H9 (cell line): ENCODE data around the gene TPBGL. TPM values are rescaled to one million over a fixed set of nuclear protein-coding genes. Genes with fewer than 3 reads are reported as not detected.

Experiments used
- DNase-seq: peaks from one replicate; pipeline ENCODE4 v3.0.0-alpha.2; 2017
- H2AFZ ChIP-seq: one replicate; pipeline ENCODE4 v1.6.1; 2013; ENCODE audit warnings: mild to moderate bottlenecking, low read length, control low read depth, moderate library complexity
- H2AK5ac ChIP-seq: 2 replicates; pipeline ENCODE4 v1.6.1; 2013; ENCODE audit warnings: low read length, control low read depth, mixed read lengths; ENCODE audit not compliant: insufficient read length
- H2BK120ac ChIP-seq: one replicate; pipeline ENCODE4 v1.6.1; 2013; ENCODE audit warnings: low read depth, mild to moderate bottlenecking, low read length, control low read depth, inconsistent platforms; ENCODE audit not compliant: poor library complexity, severe bottlenecking
- H2BK12ac ChIP-seq: 2 replicates; pipeline ENCODE4 v1.6.1; 2013; ENCODE audit warnings: low read length, control low read depth, mixed read lengths, low read depth; ENCODE audit not compliant: insufficient read length
- H2BK15ac ChIP-seq: 2 replicates; pipeline ENCODE4 v1.6.1; 2013; ENCODE audit warnings: low read depth, low read length, control low read depth
- H2BK20ac ChIP-seq: one replicate; pipeline ENCODE4 v1.6.1; 2013; ENCODE audit warnings: low read depth, mild to moderate bottlenecking, low read length, control low read depth, inconsistent platforms; ENCODE audit not compliant: poor library complexity, severe bottlenecking
- H2BK5ac ChIP-seq: 2 replicates; pipeline ENCODE4 v1.6.1; 2013; ENCODE audit warnings: low read length, control low read depth, mixed read lengths; ENCODE audit not compliant: insufficient read length
- H3K14ac ChIP-seq: 2 replicates; pipeline ENCODE4 v1.6.1; 2013; ENCODE audit warnings: low read length, control low read depth; ENCODE audit not compliant: insufficient read depth
- H3K18ac ChIP-seq: 2 replicates; pipeline ENCODE4 v1.6.1; 2013; ENCODE audit warnings: low read depth, mild to moderate bottlenecking, mixed read lengths, low read length, control low read depth; ENCODE audit not compliant: insufficient read length
- H3K23ac ChIP-seq: 2 replicates; pipeline ENCODE4 v1.6.1; 2013; ENCODE audit warnings: low read length, control low read depth, mixed read lengths, low read depth; ENCODE audit not compliant: insufficient read length
- H3K23me2 ChIP-seq: 2 replicates; pipeline ENCODE4 v1.6.1; 2013; ENCODE audit warnings: low read depth, mild to moderate bottlenecking, mixed read lengths, low read length, control low read depth; ENCODE audit not compliant: insufficient read length, poor library complexity, severe bottlenecking
- H3K27ac ChIP-seq: 2 replicates; pipeline ENCODE4 v1.5.1; 2013; ENCODE audit warnings: low read length, control low read depth, mixed read lengths, low read depth; ENCODE audit not compliant: insufficient read length
- H3K27me3 ChIP-seq: 2 replicates; pipeline ENCODE4 v1.6.1; 2013; ENCODE audit warnings: low read length, control low read depth, inconsistent platforms; ENCODE audit not compliant: insufficient read depth
- H3K4ac ChIP-seq: 2 replicates; pipeline ENCODE4 v1.6.1; 2013; ENCODE audit warnings: low read depth, mild to moderate bottlenecking, control low read depth, inconsistent platforms, low read length, moderate library complexity
- H3K4me1 ChIP-seq: 2 replicates; pipeline ENCODE4 v1.6.1; 2013; ENCODE audit warnings: low read length, control low read depth, inconsistent platforms; ENCODE audit not compliant: insufficient read depth
- H3K4me2 ChIP-seq: 2 replicates; pipeline ENCODE4 v1.6.1; 2013; ENCODE audit warnings: low read length, control low read depth, mixed read lengths; ENCODE audit not compliant: insufficient read length, insufficient read depth
- H3K56ac ChIP-seq: 2 replicates; pipeline ENCODE4 v1.6.1; 2013; ENCODE audit warnings: low read depth, mild to moderate bottlenecking, mixed read lengths, low read length, control low read depth; ENCODE audit not compliant: insufficient read length
- H3K79me1 ChIP-seq: 2 replicates; pipeline ENCODE4 v1.6.1; 2013; ENCODE audit warnings: low read depth, mild to moderate bottlenecking, moderate library complexity, low read length, control low read depth, inconsistent platforms; ENCODE audit not compliant: insufficient read depth, poor library complexity, severe bottlenecking
- H3K79me2 ChIP-seq: 2 replicates; pipeline ENCODE4 v1.6.1; 2013; ENCODE audit warnings: low read length, control low read depth, inconsistent platforms; ENCODE audit not compliant: insufficient read depth
- H3K9ac ChIP-seq: 2 replicates; pipeline ENCODE4 v1.6.1; 2013; ENCODE audit warnings: low read length, control low read depth, mixed read lengths; ENCODE audit not compliant: insufficient read length; ENCODE audit errors: extremely low read depth
- H3K9me3 ChIP-seq: one replicate; pipeline ENCODE4 v1.6.1; 2013; ENCODE audit warnings: low read depth, low read length, inconsistent platforms; ENCODE audit not compliant: control insufficient read depth
- H3T11ph ChIP-seq: one replicate; pipeline ENCODE4 v1.6.1; 2013; ENCODE audit warnings: mild to moderate bottlenecking, low read length, control low read depth, inconsistent platforms
- H4K20me1 ChIP-seq: one replicate; pipeline ENCODE4 v1.6.1; 2013; ENCODE audit not compliant: control insufficient read depth, insufficient read length, insufficient read depth
- H4K5ac ChIP-seq: 2 replicates; pipeline ENCODE4 v1.6.1; 2013; ENCODE audit warnings: low read depth, mild to moderate bottlenecking, mixed read lengths, low read length, control low read depth; ENCODE audit not compliant: insufficient read length
- H4K8ac ChIP-seq: replicated peaks from 2 replicates; pipeline ENCODE4 v1.6.1; 2013; ENCODE audit warnings: low read length, control low read depth, mixed read lengths, low read depth; ENCODE audit not compliant: insufficient read length
- H4K91ac ChIP-seq: 2 replicates; pipeline ENCODE4 v1.6.1; 2013; ENCODE audit warnings: low read depth, mild to moderate bottlenecking, moderate library complexity, mixed read lengths, low read length, control low read depth; ENCODE audit not compliant: insufficient read length
- H3K27ac Mint-ChIP-seq, 3 experiments: 2 replicates in 2 of 3; 3 replicates in 1 of 3; pipeline ENCODE4 v1.8.0; 2020 to 2021; ENCODE audit warnings: mixed read lengths in 3 of 3, mild to moderate bottlenecking in 1 of 3, moderate library complexity in 1 of 3
- H3K27me3 Mint-ChIP-seq: 2 replicates; pipeline ENCODE4 v1.8.0; 2021; ENCODE audit warnings: low read depth, mild to moderate bottlenecking, moderate library complexity, mixed read lengths
- H3K36me3 Mint-ChIP-seq, 3 experiments: 2 replicates in 2 of 3; 3 replicates in 1 of 3; pipeline ENCODE4 v1.8.0; 2020 to 2021; ENCODE audit warnings: low read depth in 3 of 3, mixed read lengths in 3 of 3; ENCODE audit not compliant: insufficient read depth in 1 of 3
- H3K4me1 Mint-ChIP-seq, 2 experiments: 2 replicates each; pipeline ENCODE4 v1.8.0; 2020; ENCODE audit warnings: mixed read lengths in 2 of 2
- H3K4me3 Mint-ChIP-seq, 2 experiments: 2 replicates in 1 of 2; 3 replicates in 1 of 2; pipeline ENCODE4 v1.8.0; 2020 to 2021; ENCODE audit warnings: mild to moderate bottlenecking in 2 of 2, mixed read lengths in 2 of 2, moderate library complexity in 1 of 2
- H3K9me3 Mint-ChIP-seq, 2 experiments: 2 replicates in 1 of 2; 3 replicates in 1 of 2; pipeline ENCODE4 v1.8.0; 2020; ENCODE audit warnings: mild to moderate bottlenecking in 2 of 2, mixed read lengths in 2 of 2, moderate library complexity in 1 of 2
- WGBS: extraction: QIAGEN DNeasy Blood & Tissue Kit; methylation state at CpG from one replicate; pipeline ENCODE4 v1.1.7; 2013; ENCODE audit warnings: missing lambda C conversion rate, low lambda C conversion rate, mixed read lengths; ENCODE audit not compliant: insufficient read length; ENCODE audit errors: extremely low coverage; 5-methylcytosine and 5-hydroxymethylcytosine counted together
- total RNA-seq: library from RNA; stranded (reverse); gene quantifications from 2 replicates; pipeline ENCODE4 v1.2.1, GENCODE V29; 2021
- TF ChIP-seq, protein P1 (sequence below): fragments of 200-600 bp; sonication (generic); conservative IDR thresholded peaks from 3 replicates; pipeline ENCODE4 v1.8.0; 2021; ENCODE audit warnings: antibody characterized with exemption, mild to moderate bottlenecking

TPBGL gene
- total RNA-seq, 1 experiment from 2014 or later = 0.61 TPM

DNA sequence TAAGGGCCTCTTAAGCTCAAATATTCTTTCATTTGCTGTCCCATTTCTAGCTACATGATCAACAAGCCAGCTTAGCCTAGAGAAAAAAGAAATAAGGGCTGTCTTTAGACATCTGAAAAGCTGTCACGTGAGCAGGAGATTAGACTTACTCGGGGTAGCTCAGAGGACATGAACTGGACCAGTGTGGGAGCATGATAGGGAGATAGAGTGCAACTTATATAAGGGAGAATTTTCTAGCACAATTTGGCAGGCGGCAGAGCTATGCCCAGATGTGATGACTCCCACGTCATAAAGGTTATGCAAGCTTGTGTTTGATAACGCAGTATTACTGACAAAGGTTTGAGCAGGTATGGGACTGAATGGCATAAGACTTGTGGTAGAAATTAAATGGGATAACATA is 28.2 kb upstream of the TPBGL start:
- Histone ChIP-seq H3K9me3 (no peaks in the 10 kb centered on the region), H2AK5ac (no peak overlapping the region), H3K56ac (no peak overlapping the region), H3K4me2 (no peak overlapping the region), H3K4me1 (no peaks in the 10 kb centered on the region), H3K18ac (no peak overlapping the region), H3K23ac (no peak overlapping the region), H2BK20ac (no peak overlapping the region), H3K79me2 (no peaks in the 10 kb centered on the region), H3K79me1 (no peaks in the 10 kb centered on the region), H4K20me1 (no peaks in the 10 kb centered on the region), H4K8ac (no peak overlapping the region), H4K5ac (no peak overlapping the region), H3K27me3 (no peaks in the 10 kb centered on the region; the same call in 1 of the 2 replicates), H2BK120ac (no peak overlapping the region), H2BK15ac (no peak overlapping the region), H3K27ac (no peak overlapping the region), H4K91ac (no peak overlapping the region), H3K14ac (no peak overlapping the region), H3T11ph (no peak overlapping the region), H3K23me2 (no peaks in the 10 kb centered on the region), H3K9ac (no peak overlapping the region), H2BK12ac (no peak overlapping the region), H2BK5ac (no peak overlapping the region), H2AFZ (no peak overlapping the region), H3K4ac (no peak overlapping the region)
- no CpG with 5 or more reads among the region's 5 CpGs for WGBS
- no peaks in the 10 kb centered on the region for H3K9me3 Mint-ChIP-seq
- 0 out of 4 replicates have a peak, but pooled peaks cover 0 to 3% of the 10 kb centered on the region in 2 experiments for H3K4me1 Mint-ChIP-seq
- H3K27ac Mint-ChIP-seq = no peak overlapping the region
- H3K4me3 Mint-ChIP-seq = no peak overlapping the region
- no peak for DNase-seq
- no peaks in the 10 kb centered on the region for H3K36me3 Mint-ChIP-seq
- H3K27me3 Mint-ChIP-seq = peaks cover 34% of the 10 kb centered on the region
- TF ChIP-seq, protein P1, sequence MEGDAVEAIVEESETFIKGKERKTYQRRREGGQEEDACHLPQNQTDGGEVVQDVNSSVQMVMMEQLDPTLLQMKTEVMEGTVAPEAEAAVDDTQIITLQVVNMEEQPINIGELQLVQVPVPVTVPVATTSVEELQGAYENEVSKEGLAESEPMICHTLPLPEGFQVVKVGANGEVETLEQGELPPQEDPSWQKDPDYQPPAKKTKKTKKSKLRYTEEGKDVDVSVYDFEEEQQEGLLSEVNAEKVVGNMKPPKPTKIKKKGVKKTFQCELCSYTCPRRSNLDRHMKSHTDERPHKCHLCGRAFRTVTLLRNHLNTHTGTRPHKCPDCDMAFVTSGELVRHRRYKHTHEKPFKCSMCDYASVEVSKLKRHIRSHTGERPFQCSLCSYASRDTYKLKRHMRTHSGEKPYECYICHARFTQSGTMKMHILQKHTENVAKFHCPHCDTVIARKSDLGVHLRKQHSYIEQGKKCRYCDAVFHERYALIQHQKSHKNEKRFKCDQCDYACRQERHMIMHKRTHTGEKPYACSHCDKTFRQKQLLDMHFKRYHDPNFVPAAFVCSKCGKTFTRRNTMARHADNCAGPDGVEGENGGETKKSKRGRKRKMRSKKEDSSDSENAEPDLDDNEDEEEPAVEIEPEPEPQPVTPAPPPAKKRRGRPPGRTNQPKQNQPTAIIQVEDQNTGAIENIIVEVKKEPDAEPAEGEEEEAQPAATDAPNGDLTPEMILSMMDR = no peak
